ENCODE measurements around the gene FBXO24. TPM values are rescaled to one million over a fixed set of nuclear protein-coding genes. Genes with fewer than 3 reads are reported as not detected.

FBXO24 gene
- total and polyA plus RNA-seq, 2 of the 4 experiments (the other 2 are of a cell fraction) = 0.43 to 0.54 TPM

- H3K79me1 ChIP-seq (ENCODE audit: low read depth in 1 of 2, low read length in 2 of 2) = no peaks in the 10 kb centered on the region
- peak overlapping the region; percentile 43 for H2AFZ ChIP-seq (replicated peaks; ENCODE audit: low read length, poor library complexity)
- no peak overlapping the region for H3K4ac ChIP-seq (ENCODE audit: low read depth, low read length)
- peak; percentile 58 for DNase-seq
- H3K36me3 ChIP-seq (ENCODE audit: control insufficient read depth, insufficient read depth, low read length) = peaks cover 12% of the 10 kb centered on the region; the same call in 1 of the 2 replicates
- intact Hi-C loops (cut with micrococcal nuclease) = no loop called here
- no peak overlapping the region for H3K23ac ChIP-seq (ENCODE audit: low read depth, low read length)
- no peak overlapping the region for H3K9ac ChIP-seq (ENCODE audit: low read depth, low read length)
- H3K56ac ChIP-seq (ENCODE audit: extremely low read depth, insufficient read depth, low read length) = no peak overlapping the region; the same call in 1 of the 2 replicates
- H4K91ac ChIP-seq (ENCODE audit: insufficient read depth, low read depth, low read length) = no peak overlapping the region
- no peak overlapping the region for H2BK5ac ChIP-seq (ENCODE audit: low read depth, low read length, poor library complexity, severe bottlenecking)
- no peak overlapping the region for H2AK5ac ChIP-seq (ENCODE audit: low read depth, low read length)
- in situ Hi-C loops (cut with MboI; ENCODE audit: low sequenced_read_pairs) = no loop called here
- ChIA-PET CTCF (interaction anchor here (0.6 kb wide), 1 partner anchor 37 kb away, joined by 4 read pairs; no protein-coding TSS in a partner anchor), POLR2A (ENCODE audit: unreplicated experiment) (no interaction called here)
- peak overlapping the region; percentile 42 for H2AK9ac ChIP-seq (replicated peaks; ENCODE audit: low read depth, low read length, poor library complexity)
- H4K20me1 ChIP-seq (ENCODE audit: insufficient read depth, low read length) = no peaks in the 10 kb centered on the region
- H2BK120ac ChIP-seq (ENCODE audit: low read depth, low read length) = no peak overlapping the region
- BruUV-seq (replicated peaks) = no TSS peak
- no peak overlapping the region for H3K4me2 ChIP-seq (ENCODE audit: low read depth, low read length)
- no peak overlapping the region for H2BK15ac ChIP-seq (ENCODE audit: low read depth, low read length)
- H3K27me3 ChIP-seq (ENCODE audit: control insufficient read depth, insufficient read depth, low read length) = no peaks in the 10 kb centered on the region
- peak; percentile 48 for ATAC-seq (ENCODE audit: low read depth)
- H4K5ac ChIP-seq (ENCODE audit: low read depth, low read length) = no peak overlapping the region
- no peak overlapping the region for H3K14ac ChIP-seq (replicated peaks; ENCODE audit: low read depth, low read length)
- no peak overlapping the region for H2BK20ac ChIP-seq (ENCODE audit: low read depth, low read length)
- no CpG with 5 or more reads among the region's 4 CpGs for WGBS, 2 experiments (ENCODE audit: extremely low coverage in 2 of 2, insufficient read length in 1 of 2)
- H3K9me3 ChIP-seq (ENCODE audit: control insufficient read depth, insufficient read depth, low read length) = no peaks in the 10 kb centered on the region
- no peak overlapping the region for H3K4me3 ChIP-seq (ENCODE audit: insufficient read depth, low read depth, low read length)
- peaks cover 2% of the 10 kb centered on the region; the same call in 1 of the 2 replicates for H3K4me1 ChIP-seq (ENCODE audit: control insufficient read depth, insufficient read depth, low read length)
- dilution Hi-C loops (cut with HindIII; ENCODE audit: low sequenced_read_pairs, unreplicated experiment) = no loop called here
- H3K9me1 ChIP-seq (ENCODE audit: insufficient read depth, low read length) = no peaks in the 10 kb centered on the region
- H3K27ac ChIP-seq (ENCODE audit: insufficient read depth, low read length) = no peak overlapping the region
- H3K18ac ChIP-seq (ENCODE audit: low read depth, low read length) = no peak overlapping the region
- no peak overlapping the region for H4K8ac ChIP-seq (ENCODE audit: low read depth in 2 of 2, low read length in 2 of 2)
- TF ChIP-seq ELK1 (IDR thresholded peaks at IDR 0.05; ENCODE audit: borderline replicate concordance, low read depth, low read length) (no peak), NFE2L2 (IDR thresholded peaks at IDR 0.05; ENCODE audit: low read depth, low read length) (peak; percentile 34; the same call in 1 of the 2 replicates), CEBPB (IDR thresholded peaks at IDR 0.05; ENCODE audit: low read depth, low read length) (peak; percentile 79)
These were observed 29.6 kb upstream of the FBXO24 start for GRCh38 chr7:100556541-100556940.

Data from IMR-90 (cell line).